DMS79 (cell line): ENCODE data around the gene GSG1L2.

Experiments
- DNase-seq: peaks from one replicate; lab custom pipeline; 2025; lab: John Stamatoyannopoulos, UW

Gene GSG1L2

GRCh38 chr17:9824797-9825338, 3.0 kb upstream of the GSG1L2 start:
- no peak for DNase-seq

- no peak for DNase-seq
Measured at GRCh38 chr17:9824094-9824493, 2.2 kb upstream of the GSG1L2 start.

GRCh38 chr17:9820448-9820847, 1.4 kb downstream of the GSG1L2 start:
- no peak for DNase-seq

- DNase-seq: no peak
Measured at GRCh38 chr17:9818760-9819159, 3.1 kb downstream of the GSG1L2 start.

GRCh38 chr17:9817086-9817485, 4.8 kb downstream of the GSG1L2 start:
- no peak for DNase-seq

- DNase-seq: no peak
Measured at GRCh38 chr17:9816472-9816871, 5.4 kb downstream of the GSG1L2 start.

- DNase-seq: no peak
Measured at GRCh38 chr17:9814337-9814945, 7.4 kb downstream of the GSG1L2 start.

- no peak for DNase-seq
Measured at GRCh38 chr17:9813166-9813565, 8.7 kb downstream of the GSG1L2 start.

GRCh38 chr17:9811537-9811936, 10.3 kb downstream of the GSG1L2 start:
- no peak for DNase-seq

- no peak for DNase-seq
Measured at GRCh38 chr17:9811086-9811485, 10.8 kb downstream of the GSG1L2 start.

GRCh38 chr17:9810100-9810949, 11.6 kb downstream of the GSG1L2 start:
- DNase-seq: no peak

GRCh38 chr17:9809409-9809808, 12.5 kb downstream of the GSG1L2 start:
- DNase-seq: no peak

GRCh38 chr17:9806699-9807098, 15.2 kb downstream of the GSG1L2 start:
- DNase-seq: no peak

- no peak for DNase-seq
Measured at GRCh38 chr17:9805769-9806168, 16.1 kb downstream of the GSG1L2 start.

- DNase-seq: no peak
Measured at GRCh38 chr17:9802697-9803096, 19.2 kb downstream of the GSG1L2 start.

- no peak for DNase-seq
Measured at GRCh38 chr17:9802294-9802693, 19.6 kb downstream of the GSG1L2 start.

- no peak for DNase-seq
Measured at GRCh38 chr17:9801505-9801904, 20.4 kb downstream of the GSG1L2 start.

- DNase-seq: no peak
Measured at GRCh38 chr17:9798724-9799123, 23.2 kb downstream of the GSG1L2 start.

GRCh38 chr17:9798008-9798407, 23.9 kb downstream of the GSG1L2 start:
- no peak for DNase-seq

- DNase-seq: no peak
Measured at GRCh38 chr17:9792181-9792840, 29.6 kb downstream of the GSG1L2 start.

- DNase-seq: no peak
Measured at GRCh38 chr17:9790889-9791876, 30.7 kb downstream of the GSG1L2 start, which contains the start of gene DHRS7C. Gene DHRS7C, minus strand, starts transcription at chr17:9791592. Its CDS starts 308 bp downstream, at chr17:9791284.
